ENCODE measurements around the gene FAM187B.

FAM187B gene

DNA sequence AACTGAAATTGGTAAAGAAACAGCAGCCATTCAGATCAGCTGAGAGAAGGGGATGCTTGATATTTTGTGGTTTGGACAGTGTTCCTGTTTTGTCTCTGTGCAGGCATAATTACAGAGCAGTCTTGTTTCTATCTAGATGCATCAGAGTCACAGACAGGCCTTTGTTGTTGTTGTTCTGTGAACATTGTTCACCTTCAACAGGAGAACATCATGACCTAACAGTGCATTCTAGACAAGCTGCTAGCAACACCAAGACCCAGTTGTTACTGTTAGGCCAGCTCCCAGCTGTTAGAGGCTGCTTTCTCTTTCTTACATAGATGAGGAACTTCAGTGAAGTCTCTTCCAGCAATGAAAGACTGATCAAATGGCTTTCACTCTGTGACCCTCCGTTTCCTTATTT, 11.8 kb upstream of the FAM187B start:
- no peak for TF ChIP-seq POLR2AphosphoS5 (IDR thresholded peaks at IDR 0.05; ENCODE audit: low read depth, low read length)
- no peak for TF ChIP-seq SIN3A (IDR thresholded peaks at IDR 0.05; ENCODE audit: borderline replicate concordance, insufficient read depth, low read length)
- TF ChIP-seq, protein P1, sequence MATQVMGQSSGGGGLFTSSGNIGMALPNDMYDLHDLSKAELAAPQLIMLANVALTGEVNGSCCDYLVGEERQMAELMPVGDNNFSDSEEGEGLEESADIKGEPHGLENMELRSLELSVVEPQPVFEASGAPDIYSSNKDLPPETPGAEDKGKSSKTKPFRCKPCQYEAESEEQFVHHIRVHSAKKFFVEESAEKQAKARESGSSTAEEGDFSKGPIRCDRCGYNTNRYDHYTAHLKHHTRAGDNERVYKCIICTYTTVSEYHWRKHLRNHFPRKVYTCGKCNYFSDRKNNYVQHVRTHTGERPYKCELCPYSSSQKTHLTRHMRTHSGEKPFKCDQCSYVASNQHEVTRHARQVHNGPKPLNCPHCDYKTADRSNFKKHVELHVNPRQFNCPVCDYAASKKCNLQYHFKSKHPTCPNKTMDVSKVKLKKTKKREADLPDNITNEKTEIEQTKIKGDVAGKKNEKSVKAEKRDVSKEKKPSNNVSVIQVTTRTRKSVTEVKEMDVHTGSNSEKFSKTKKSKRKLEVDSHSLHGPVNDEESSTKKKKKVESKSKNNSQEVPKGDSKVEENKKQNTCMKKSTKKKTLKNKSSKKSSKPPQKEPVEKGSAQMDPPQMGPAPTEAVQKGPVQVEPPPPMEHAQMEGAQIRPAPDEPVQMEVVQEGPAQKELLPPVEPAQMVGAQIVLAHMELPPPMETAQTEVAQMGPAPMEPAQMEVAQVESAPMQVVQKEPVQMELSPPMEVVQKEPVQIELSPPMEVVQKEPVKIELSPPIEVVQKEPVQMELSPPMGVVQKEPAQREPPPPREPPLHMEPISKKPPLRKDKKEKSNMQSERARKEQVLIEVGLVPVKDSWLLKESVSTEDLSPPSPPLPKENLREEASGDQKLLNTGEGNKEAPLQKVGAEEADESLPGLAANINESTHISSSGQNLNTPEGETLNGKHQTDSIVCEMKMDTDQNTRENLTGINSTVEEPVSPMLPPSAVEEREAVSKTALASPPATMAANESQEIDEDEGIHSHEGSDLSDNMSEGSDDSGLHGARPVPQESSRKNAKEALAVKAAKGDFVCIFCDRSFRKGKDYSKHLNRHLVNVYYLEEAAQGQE (IDR thresholded peaks at IDR 0.05; ENCODE audit: insufficient read depth in 1 of 2, low read depth in 2 of 2, low read length in 2 of 2), result no peak
- no peak for TF ChIP-seq TAF1 (IDR thresholded peaks at IDR 0.05; ENCODE audit: borderline replicate concordance, insufficient read depth, low read length)
- TF ChIP-seq FOXP2 (optimal IDR thresholded peaks at IDR 0.05; ENCODE audit: borderline replicate concordance, extremely low read depth, extremely low read length, insufficient read depth), result no peak

DNA sequence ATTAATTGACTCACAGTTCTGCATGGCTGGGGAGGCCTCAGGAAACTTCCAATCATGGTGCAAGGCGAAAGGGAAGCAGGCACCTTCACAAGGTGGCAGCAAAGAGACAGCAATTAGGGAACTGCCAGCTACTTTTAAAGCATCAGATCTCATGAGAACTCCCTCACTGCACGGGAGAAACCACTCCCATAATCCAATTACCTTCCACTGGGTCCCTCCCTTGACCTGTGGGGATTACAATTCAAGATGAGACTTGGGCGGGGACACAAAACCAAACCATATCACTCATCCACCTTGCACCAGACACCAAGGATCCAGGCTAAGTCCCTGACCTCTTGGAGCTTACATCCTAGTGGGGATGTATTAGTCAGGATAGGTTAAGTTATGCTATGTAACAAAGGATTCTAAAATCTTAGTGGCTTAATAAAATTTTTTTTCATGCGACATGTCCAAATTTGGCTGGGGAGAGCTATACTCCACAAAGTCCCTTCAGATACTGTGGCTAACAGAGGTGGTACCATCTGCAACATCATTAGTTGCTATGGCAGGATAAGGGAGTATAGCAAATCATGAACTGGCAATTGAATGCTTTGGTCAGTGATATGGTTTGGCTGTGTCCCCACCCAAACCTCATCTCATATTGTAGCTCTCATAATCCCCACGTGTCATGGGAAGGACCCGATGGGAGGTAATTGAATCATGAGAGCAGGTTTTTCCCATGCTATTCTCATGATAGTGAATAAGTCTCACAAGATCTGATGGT, 8.3 kb upstream of the FAM187B start:
- TF ChIP-seq, protein P1 (IDR thresholded peaks at IDR 0.05; ENCODE audit: insufficient read depth in 1 of 2, low read depth in 2 of 2, low read length in 2 of 2), result no peak
- TF ChIP-seq TAF1 (IDR thresholded peaks at IDR 0.05; ENCODE audit: borderline replicate concordance, insufficient read depth, low read length), result no peak
- no peak for TF ChIP-seq FOXP2 (optimal IDR thresholded peaks at IDR 0.05; ENCODE audit: borderline replicate concordance, extremely low read depth, extremely low read length, insufficient read depth)
- TF ChIP-seq SIN3A (IDR thresholded peaks at IDR 0.05; ENCODE audit: borderline replicate concordance, insufficient read depth, low read length), result no peak
- TF ChIP-seq POLR2AphosphoS5 (IDR thresholded peaks at IDR 0.05; ENCODE audit: low read depth, low read length), result no peak

DNA sequence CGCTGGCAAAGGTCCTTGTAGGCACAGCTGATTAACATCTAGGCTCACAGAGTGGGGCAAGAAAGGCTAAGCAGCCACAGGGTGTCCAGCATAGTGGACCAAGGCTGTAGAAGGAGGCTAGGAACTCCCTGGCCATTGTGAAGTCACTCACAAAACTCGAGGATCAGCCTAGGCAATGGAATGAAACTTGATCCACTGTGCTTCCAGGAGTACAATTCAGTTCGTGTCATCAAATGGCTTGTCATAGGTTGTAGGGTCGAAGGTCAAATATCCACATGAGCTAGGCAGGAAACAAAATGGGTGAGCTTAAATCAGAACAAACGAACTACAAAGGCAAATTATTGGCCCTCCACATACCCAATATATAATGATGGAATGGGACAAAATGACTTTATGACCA, 4.4 kb upstream of the FAM187B start:
- TF ChIP-seq SIN3A (IDR thresholded peaks at IDR 0.05; ENCODE audit: borderline replicate concordance, insufficient read depth, low read length) (no peak), TAF1 (IDR thresholded peaks at IDR 0.05; ENCODE audit: borderline replicate concordance, insufficient read depth, low read length) (no peak), POLR2AphosphoS5 (IDR thresholded peaks at IDR 0.05; ENCODE audit: low read depth, low read length) (no peak), FOXP2 (optimal IDR thresholded peaks at IDR 0.05; ENCODE audit: borderline replicate concordance, extremely low read depth, extremely low read length, insufficient read depth) (no peak)
- TF ChIP-seq, protein P1 (IDR thresholded peaks at IDR 0.05; ENCODE audit: insufficient read depth in 1 of 2, low read depth in 2 of 2, low read length in 2 of 2), result no peak

DNA sequence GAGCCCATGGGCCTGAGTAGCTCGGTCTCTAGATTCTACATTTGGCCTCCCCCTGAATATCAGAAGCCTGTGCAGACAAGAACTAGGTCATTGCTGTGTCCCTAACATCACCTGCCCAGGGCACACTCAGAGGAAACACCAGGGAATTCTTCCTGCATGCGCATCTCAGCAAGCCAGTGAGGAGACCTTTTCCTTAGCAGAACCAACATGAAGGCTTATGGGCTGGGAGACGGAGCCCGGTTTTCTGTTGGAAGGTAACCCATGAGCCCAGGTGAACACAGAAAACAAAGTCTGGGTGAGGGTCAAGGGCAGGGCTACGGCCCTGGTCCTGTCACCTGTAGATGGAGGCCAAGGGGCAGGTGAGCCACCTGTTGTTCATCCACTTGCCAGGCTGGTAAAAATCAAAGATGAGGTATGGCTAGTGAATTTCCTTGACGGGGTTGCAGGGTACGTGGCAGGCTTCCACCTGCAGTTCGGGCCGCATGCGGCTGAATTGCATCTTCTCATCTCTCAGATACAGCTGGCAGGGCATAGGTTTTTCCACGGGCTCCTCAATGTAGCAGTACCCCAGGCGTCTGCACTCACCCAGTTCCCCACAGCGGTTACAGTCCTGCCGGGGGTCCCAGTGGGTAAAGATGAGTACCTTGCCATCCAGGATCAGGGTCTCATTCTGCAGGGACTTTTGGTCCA, 3.6 kb upstream of the FAM187B start:
- TF ChIP-seq, protein P1 (IDR thresholded peaks at IDR 0.05; ENCODE audit: insufficient read depth in 1 of 2, low read depth in 2 of 2, low read length in 2 of 2), result no peak
- TF ChIP-seq FOXP2 (optimal IDR thresholded peaks at IDR 0.05; ENCODE audit: borderline replicate concordance, extremely low read depth, extremely low read length, insufficient read depth) (no peak), SIN3A (IDR thresholded peaks at IDR 0.05; ENCODE audit: borderline replicate concordance, insufficient read depth, low read length) (no peak), TAF1 (IDR thresholded peaks at IDR 0.05; ENCODE audit: borderline replicate concordance, insufficient read depth, low read length) (no peak), POLR2AphosphoS5 (IDR thresholded peaks at IDR 0.05; ENCODE audit: low read depth, low read length) (no peak)
